GM21717 (cell line): ENCODE measurements around the gene TNNC1.
A peak's percentile ranks its signal among the peaks of the same experiment; 100 is the strongest.

ENCODE experiments used
- ATAC-seq: cut with Tn5 transposase; IDR thresholded peaks from one replicate; pipeline ENCODE4 v1.9.1; 2021; ENCODE audit warnings: mild to moderate bottlenecking, moderate library complexity; ENCODE audit not compliant: unreplicated experiment

The TNNC1 gene

GRCh38 chr3:52458770-52459545, 5.1 kb upstream of the TNNC1 start:
- no peak for ATAC-seq

GRCh38 chr3:52458031-52458760, 4.4 kb upstream of the TNNC1 start:
- no peak for ATAC-seq

- ATAC-seq = no peak
Measured at GRCh38 chr3:52456800-52457183, 3.0 kb upstream of the TNNC1 start.

GRCh38 chr3:52456169-52456799, 2.4 kb upstream of the TNNC1 start:
- ATAC-seq = no peak

GRCh38 chr3:52455283-52456168, 1.7 kb upstream of the TNNC1 start, which contains the start of gene NISCH:
Gene NISCH, plus strand, starts transcription at chr3:52455604. Its CDS starts 38 bp downstream, at chr3:52455642.
- ATAC-seq = peak; percentile 64

GRCh38 chr3:52454938-52455282, 1.1 kb upstream of the TNNC1 start:
- ATAC-seq = peak; percentile 1

GRCh38 chr3:52454250-52454937, 553 bp upstream of the TNNC1 start:
- ATAC-seq = no peak

- no peak for ATAC-seq
Measured at GRCh38 chr3:52452570-52453221, 1.1 kb downstream of the TNNC1 start.

GRCh38 chr3:52452126-52452525, 1.7 kb downstream of the TNNC1 start:
- no peak for ATAC-seq

- no peak for ATAC-seq
Measured at GRCh38 chr3:52451237-52452083, 2.4 kb downstream of the TNNC1 start.

- no peak for ATAC-seq
Measured at GRCh38 chr3:52450489-52451236, 3.2 kb downstream of the TNNC1 start.

- no peak for ATAC-seq
Measured at GRCh38 chr3:52447512-52448355, 6.1 kb downstream of the TNNC1 start.

GRCh38 chr3:52446631-52447511, 7.0 kb downstream of the TNNC1 start:
- peak; percentile 45 for ATAC-seq

- no peak for ATAC-seq
Measured at GRCh38 chr3:52446042-52446441, 7.8 kb downstream of the TNNC1 start.

- no peak for ATAC-seq
Measured at GRCh38 chr3:52444860-52445793, 8.7 kb downstream of the TNNC1 start, which contains the start of gene SEMA3G. Gene SEMA3G, minus strand, starts transcription at chr3:52445103. Its CDS starts 76 bp downstream, at chr3:52445027.
